HG03432 (cell line): ENCODE measurements around the gene ASPHD2.
"Not testable (repeated sequence)": the region's sequence is repeated elsewhere in the genome, so short reads cannot be mapped to it uniquely, and the experiment has no call there.

Experiments used
- ATAC-seq: cut with Tn5 transposase; IDR thresholded peaks from one replicate; pipeline ENCODE4 v1.9.1; 2021; ENCODE audit warnings: mild to moderate bottlenecking, moderate library complexity; ENCODE audit not compliant: unreplicated experiment

The ASPHD2 gene, protein sequence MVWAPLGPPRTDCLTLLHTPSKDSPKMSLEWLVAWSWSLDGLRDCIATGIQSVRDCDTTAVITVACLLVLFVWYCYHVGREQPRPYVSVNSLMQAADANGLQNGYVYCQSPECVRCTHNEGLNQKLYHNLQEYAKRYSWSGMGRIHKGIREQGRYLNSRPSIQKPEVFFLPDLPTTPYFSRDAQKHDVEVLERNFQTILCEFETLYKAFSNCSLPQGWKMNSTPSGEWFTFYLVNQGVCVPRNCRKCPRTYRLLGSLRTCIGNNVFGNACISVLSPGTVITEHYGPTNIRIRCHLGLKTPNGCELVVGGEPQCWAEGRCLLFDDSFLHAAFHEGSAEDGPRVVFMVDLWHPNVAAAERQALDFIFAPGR

DNA sequence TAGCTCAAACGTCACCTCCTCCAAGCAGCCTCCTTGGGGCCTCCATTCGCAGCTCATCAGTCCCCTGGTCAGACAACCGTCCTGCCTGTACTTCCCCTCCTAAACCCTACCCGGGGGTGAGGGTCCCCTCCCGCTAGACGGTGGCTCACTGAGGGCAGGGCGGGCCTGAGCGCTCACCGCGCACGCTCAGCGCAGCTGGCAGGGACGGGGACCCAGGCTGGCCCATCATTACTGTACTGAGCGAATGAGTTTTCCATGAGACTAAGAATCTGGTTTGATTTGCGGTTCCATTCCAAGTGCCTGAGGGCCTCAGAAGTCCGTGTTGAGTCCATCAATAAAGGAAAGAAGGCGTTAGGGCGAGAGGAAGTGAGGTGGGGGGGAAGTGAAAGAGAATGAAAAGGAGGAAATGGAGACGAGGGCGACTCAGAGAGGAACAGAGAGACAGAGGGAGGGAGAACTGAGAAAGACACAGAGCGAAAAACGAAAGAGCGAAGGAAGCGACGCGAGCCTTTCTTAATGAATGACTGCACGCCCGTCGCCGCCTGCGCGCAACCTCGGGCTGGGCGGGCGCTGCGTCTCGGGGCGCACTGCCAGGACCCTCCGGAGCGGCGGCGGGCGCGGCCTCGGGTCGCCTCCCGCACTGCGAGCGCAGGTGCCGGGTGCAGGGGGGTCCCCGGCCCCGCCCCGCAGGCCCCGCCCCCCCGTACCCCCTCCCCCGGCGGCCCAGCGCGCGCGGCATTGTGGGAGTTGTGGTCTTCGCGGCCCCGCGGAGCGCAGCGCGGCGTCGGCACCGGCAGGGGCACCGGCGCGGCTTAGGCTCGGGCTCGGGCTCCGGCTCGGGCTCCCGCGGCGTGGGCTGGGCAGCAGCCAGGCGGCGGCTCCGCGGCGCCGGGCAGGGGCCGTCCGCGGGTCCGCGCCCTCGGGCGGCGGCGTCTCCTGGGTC, at the start of gene ASPHD2:
Gene ASPHD2 (plus strand): TSS at position 746 of the 943 bp plus-strand sequence. CDS start 4,356 bp downstream, outside the sequence.
- peak; percentile 75 for ATAC-seq

DNA sequence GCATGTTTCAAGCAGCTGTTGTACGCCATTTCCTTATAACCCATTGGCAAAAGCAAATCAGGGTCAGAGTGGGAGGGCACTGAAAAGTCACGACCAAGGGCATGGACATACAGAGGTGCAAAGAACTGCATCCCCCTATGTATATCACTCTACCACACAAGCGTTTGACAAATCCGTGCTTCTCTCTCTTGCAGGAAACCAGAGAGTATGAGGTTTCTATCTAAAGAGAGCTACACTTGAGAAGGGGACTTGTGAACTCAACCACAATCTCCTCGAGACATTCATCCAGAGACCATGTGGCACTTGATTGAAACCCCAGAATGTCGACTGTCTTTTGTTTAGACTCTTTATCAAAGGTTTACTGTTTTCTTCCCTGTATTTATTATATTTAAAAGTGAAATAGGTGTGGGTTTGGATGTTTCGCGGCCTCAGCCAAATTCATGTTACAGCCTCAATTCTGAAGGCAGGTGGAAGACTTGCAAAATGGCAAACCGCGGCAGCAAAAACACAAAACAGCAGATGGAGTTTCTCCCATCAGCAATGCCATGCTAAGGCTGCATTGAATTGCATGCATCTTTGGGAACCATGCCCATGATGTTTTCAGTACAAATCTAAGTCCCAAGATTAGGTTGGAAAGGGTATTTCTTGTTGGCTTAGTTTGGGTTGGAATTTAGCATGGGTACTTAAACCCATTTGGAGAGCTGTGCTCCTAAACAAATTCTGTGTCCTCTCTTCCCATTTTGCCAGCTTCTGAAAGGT, 48.8 kb upstream of the ASPHD2 start:
- no peak for ATAC-seq

DNA sequence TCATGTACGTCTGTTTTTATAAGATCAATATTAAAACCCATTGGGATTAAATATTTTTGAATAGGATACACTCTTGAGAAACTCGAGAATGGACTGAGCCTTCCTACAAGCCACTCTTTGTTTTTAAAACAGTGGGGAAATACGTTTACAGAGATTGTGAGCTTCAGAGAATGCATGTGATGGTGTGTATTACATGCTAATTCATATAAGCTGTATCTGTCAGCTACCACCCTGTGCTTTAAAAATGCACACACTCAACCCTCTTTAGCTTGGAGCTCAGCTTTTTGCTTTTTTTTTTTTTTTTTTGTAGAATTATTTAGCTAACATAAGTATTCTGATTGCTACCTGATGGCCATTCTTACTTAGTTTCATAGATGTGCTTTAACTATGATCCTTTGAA, 46.3 kb upstream of the ASPHD2 start:
- no peak for ATAC-seq

DNA sequence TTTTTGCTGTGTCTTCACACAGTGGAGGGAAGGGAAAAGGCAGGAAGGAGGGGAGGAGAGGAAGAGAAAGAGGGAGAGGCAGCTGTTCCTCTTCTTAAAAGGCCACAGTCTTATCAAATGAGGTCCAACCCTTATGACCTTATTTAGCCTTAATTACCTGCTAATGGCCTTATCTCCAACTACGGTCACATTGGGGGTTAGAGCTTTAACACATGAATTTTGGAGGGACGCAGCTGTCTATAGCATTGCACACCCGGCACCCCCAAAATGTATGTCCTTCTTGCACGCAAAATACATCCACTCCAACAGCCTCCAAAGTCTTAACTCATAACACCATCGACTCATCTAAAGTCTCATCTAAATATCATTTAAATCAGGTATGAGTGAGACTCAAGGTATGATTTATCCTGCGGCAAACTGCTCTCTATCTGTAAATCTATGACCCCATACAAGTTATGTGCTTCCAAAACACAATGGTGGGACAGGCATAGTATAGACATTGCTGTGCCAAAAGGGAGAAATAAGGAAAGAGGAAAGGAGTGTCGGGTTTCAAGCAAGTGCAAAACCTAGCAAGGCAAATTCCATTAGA, 45.0 kb upstream of the ASPHD2 start:
- no peak for ATAC-seq

DNA sequence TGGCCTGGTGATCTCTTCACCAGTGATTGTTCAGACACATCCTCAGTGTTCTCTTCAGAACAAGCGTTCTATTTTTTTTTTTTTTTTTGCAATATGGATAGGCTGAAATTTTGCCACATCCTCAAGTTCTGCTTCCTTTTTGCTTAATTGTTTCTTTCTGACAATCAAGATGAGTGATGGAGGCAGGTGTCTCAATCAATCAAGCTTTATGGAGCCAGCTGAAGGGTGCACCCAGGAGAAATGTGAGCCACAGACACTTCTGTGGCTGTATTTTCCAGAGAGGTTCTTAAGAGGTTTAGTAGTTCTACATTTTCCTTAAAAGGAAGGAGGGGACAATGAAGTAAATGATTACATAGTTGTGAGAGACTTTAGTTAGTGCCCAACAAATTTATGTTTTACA, 43.9 kb upstream of the ASPHD2 start:
- ATAC-seq, result no peak

DNA sequence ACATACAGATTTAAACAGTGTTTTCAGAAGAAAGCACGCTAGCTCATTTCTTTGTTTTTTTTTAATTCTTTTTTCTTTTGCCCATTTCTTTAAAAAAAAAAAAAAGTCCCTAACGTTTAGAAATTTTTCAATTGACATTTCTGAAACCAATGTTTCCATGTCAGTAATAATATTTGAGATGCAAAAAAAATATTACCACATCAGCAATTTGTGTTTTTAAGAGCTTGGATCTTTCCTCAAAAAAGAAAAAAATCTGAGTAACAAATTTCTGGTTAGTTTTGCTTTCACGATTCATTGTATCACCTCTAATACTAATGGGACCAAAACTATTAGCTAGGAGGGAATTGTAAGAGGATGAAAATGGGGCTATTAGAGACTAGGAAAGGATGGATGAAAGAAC, 39.9 kb upstream of the ASPHD2 start:
- ATAC-seq, result no peak

DNA sequence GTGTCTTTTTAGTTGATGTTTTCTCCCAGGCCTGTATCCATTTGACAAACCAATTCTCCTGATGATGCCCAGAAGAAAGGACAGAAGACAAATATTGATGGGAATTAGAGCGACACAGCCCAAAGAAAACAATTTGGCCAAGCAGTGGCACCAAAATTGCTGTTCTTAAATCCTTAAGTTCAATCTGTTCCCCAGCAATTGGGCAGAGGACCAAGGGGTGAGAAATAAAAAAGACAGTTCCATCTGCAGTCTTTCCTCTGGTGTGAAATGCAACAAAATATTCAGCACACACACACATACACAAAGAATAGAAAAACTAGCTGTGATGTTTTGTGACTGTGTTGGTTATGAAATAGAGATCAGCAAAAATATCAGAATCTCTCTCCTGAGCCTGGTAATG, 38.0 kb upstream of the ASPHD2 start:
- ATAC-seq, result no peak

DNA sequence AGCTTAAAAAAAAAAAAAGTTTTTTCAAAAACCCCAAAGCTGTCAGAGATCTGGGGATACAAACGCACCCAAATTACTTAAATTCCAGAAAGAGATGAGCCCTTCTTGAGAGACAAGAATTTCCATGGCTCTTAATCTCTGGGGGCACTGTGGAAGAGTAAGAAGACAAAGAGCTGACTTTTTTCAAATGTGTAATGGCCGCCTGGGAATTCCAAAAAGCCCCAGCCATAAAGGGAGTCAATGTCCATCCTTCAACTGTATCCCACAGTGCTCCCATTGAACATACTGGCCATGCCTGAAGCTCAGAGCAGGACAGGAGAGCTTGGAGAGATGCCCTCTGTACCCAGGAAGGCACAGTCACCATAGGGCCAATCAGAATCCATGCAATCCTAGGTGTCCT, 37.4 kb upstream of the ASPHD2 start:
- no peak for ATAC-seq

DNA sequence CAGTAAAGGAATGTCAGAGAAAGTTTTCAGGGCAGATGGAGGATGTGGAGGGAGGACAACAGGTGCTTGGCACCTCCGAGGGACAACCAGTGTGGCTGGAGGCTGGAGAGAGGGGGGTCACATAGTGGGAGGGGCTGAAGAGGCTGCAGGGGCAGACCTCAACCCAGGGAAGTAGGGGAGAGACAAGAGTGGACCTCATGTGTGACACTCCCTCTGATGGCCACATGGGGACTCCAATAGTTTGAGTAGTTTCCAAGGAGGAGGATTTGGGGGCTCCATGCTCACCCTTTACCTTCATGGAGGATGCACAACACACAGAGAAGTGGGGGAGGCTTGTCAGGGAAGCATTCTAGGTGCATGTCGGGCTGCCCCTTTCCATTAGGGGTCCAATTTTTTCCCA, 35.1 kb upstream of the ASPHD2 start:
- ATAC-seq, result no peak

DNA sequence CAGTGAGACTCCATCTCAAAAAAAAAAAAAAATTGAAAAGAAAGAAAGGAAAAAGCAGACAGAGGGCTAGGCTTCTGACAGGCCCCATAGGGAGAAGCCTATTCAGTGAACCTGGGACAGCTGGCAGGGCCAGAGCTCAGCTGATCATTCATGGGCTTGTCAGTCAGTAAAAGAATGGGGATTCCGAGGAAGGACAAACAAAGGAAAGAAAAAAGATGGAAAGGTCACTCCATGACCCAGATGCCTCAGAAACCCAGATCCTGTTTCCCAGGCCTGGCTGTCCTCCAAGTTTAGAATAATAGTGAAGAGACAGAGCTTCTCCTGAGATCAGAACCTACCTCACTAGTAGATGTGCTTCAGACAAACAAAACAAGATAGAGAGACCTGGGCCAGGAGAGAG, 34.3 kb upstream of the ASPHD2 start:
- ATAC-seq, result no peak

DNA sequence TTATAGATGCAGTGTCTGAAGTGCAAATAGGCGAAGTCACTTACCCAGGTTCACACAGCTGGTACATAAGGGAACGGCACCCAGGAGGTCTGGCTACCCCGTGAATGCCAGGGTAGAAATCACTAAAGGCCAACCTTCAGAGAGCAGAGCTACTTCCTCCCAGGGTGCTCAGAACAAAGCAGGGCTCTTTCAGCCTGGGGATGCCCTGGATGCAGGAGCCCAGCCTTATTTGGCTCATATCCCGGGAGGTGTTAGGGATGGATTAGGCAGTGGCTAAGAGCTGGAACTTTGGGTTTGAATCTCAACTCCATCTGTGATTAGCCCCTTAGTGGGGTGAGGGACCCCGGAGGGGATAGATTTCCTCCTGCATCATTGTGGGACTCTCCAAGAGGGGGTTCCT, 33.1 kb upstream of the ASPHD2 start:
- ATAC-seq, result no peak

DNA sequence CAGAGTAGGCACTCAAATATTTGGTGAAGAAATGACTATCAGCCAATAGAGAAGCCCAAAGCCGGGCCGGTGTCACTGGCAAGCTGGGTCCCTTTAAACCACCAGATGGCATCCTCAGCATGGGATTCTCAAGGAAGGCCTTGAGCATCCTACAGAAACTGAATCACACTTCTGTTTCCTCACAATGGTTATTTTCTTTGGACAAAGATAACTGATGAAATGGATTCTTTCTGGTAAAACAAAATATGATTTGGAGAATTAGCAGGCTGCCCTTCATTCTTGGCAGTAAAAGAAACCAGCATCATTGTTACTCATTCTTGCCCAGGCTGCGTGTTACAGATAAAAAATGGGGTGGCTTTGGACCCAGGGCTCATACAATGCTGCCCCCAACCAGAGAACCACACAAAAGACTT, 30.3 kb upstream of the ASPHD2 start:
- ATAC-seq, result no peak

DNA sequence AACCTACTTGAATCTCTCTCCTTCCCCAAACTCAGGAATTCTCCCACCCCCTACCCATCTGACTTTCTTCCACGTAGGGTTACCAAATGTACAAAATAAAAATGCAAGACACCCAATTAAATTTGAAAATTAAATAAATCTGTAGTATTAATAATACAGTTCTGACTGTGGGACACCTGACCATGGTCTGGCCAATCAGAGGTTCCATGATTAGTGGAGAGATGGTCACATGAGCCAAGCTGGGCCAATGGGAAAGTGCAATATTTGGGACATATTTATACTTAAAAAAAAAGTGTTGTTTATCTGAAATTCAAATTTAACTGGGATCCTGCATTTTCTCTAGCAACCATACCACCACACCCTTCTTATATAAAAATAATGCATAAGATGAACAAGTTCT, 29.8 kb upstream of the ASPHD2 start:
- ATAC-seq, result no peak

DNA sequence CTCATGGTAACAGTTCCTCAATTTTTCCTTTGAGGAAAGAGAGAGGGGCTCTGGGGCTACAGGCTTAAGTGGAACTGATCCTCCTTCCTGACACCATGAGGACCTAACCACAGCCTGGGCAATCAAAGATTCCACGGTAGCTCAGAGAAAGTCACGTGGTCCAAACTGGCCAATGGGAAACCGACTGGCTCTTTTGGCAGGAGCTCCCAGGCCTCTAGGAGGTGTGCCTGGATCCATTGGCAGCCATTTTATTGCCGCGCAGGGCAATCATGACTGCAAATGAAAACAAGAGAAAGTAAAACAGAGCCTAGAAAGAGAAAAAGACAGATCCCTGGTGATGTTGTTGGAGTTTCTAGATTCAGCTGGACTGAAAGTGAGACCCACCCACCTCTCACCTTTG, 27.3 kb upstream of the ASPHD2 start:
- ATAC-seq, result no peak

DNA sequence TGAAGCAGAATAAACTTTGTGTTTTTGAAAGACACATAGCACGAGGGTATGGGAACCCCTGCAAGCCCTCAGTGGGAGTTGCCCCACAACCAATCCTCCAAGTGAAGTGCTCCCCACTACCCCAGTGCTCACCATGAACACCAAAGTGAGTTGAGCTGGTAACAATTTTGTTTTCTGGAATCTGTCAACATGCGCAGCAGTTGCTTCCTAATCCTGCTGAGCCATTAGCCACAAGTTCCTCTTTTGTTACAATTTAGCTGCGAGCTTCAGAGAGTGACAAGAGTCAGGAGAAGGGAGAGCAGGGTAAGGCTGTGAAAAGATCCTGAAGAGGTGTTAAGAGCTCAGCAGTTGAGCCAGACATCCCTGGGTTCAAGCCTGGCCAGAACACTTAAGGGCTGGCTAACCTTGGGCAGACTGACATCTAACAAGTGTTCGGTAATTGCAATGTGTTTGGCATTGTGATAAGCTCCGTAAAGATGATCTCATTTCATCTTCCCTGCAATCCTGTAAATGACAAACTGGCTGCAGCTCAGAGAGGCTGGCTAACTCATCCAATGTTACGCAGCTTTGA, 24.1 kb upstream of the ASPHD2 start:
- ATAC-seq, result no peak

DNA sequence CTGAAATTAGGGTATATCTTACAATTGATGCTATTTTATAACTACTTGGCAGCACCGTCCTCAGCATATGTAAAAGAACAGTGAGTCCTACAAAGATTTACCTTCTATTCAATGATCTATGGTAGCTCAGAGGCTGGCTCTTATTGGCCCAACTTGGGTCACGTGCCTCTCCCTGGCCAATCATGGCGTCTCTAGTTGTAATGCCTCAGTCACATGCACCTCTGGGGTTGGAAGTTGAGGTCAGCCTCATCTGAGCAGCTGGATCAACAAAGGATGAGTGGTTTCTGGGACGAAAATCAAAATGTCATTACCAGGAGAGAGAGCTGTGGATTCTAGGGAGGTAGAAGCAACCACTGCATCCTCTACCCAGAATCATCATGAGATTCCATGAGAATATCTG, 22.9 kb upstream of the ASPHD2 start:
- no peak for ATAC-seq

DNA sequence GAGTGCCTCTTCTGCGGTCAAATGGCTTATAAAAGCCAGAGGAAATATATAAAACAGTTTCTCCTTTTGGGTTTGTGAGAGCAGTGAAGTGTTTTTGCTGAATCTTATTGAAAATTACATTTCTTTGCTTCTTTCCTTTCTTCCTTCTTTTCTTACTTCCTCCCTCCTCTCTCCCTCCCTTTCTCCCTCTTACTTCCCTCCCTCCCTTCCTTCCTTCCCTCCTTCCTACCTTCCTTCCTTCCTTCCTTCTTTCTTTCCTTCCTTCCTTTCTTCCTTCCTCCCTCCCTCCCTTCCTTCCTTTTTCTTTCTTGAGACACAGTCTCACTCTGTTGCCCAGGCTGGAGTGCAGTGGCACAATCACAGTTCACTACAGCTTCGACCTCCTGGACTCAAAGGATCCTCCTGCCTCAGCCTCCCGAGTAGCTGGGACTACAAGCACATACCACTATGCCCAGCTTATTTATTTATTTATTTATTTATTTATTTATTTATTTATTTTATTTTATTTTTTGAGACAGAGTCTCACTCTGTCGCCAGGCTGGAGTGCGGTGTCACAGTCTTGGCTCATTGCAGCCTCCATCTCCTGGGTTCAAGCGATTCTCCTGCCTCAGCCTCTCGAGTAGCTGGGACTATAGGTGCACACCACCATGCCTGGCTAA, 20.4 kb upstream of the ASPHD2 start:
- ATAC-seq, result not testable (repeated sequence)

DNA sequence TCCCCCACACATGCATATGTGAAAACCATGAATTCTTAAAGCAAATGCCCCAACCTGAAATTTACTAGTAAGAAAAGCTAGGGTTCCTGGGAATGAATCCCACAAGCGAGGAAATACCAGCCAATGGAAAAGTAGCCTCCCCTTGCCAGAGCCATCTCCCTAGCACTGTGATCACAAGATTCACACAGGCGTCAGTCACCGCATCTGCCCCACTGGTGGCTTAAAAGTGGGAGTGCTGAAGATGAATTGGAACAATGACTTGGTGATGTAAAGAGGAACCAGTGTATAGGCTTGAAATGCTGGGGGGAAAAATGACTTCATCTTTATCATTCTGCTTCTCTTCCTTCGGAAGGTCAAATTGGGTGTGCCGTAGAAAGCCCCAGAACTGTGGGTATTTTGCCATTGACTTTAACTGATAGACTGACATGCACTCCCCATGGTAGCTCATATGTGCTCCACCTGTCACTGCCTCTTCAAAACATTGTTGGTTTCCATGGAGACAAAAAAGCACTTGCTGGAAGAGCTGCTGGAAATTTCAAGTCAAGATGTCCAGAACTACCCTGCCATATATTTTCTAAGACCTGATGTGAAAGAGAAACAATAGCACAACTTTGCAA, 19.2 kb upstream of the ASPHD2 start:
- ATAC-seq, result no peak

DNA sequence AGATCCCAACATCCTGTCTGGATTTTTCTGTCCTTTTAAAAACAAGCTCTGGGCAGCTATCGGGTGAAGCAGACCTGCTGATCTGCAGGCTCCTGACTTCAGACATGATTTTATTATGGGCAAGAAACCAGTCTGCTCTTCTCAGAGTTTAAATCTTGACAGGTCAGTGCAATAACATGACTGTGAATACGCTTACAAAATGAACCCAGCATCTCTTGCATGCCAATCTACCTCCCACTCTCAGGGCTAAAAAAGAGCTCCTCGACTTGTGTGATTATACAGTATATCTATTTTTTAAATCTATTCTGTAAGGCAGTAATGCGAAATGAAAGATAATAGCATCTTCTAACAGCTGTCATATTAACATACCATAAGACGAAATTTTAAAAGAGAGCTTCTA, 18.7 kb upstream of the ASPHD2 start:
- no peak for ATAC-seq

DNA sequence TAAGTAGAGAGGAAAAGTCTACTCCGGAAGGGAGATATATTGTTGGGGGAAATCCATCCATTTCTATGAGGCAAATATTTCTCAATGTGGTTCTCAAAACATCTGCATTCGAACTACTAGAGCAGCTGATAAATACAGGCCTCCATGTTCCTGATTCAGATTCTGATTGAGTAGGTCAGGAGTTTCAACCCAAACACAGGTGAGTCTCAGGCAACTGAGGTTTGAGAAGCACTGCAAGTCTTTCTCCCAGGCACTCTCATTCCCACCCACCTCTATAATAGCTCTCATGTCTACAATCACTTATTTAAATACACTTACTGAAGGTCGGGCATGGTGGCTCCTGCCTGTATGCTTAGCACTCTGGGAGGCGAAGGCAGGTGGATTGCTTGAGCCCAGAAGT, 14.7 kb upstream of the ASPHD2 start:
- no peak for ATAC-seq
